ENCODE results near the gene SOX1. TPM values are rescaled to one million over a fixed set of nuclear protein-coding genes. Genes with fewer than 3 reads are reported as not detected.

Gene SOX1
- total RNA-seq, 2 donors from 2014 or later: not detected

- ATAC-seq: no peak
Measured at GRCh38 chr13:112078879-112079531, 12.1 kb downstream of the SOX1 start.

DNA sequence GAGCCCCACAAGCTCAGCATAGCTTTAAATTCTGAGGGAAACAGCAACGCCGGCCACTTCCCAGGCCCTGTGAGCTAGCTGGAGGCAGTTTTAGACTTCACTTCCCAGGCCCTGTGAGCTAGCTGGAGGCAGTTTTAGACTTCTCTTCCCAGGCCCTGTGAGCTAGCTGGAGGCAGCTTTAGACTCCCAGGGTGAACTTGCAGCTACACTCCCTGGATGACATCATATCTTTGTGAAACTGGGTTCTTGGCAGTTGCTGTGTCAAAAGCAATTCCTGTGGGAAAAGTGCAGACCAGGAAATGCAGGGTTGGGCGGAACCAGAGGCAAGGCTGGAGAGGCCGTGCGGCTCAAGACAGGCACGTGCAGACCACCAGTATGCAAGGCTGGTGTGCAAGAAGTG lies 12.7 kb downstream of the SOX1 start:
- DNase-seq (ENCODE audit: low spot score in 2 of 2): no peak
- ATAC-seq: no peak
- Mint-ChIP-seq H3K9me3 (peaks cover 18 to 19% of the 10 kb centered on the region in 2 donors), H3K36me3 (peaks cover 19 to 30% of the 10 kb centered on the region in 2 donors), H3K27ac (no peak overlapping the region)

More at GRCh38 chr13:112078879-112079531, 12.1 kb downstream of the SOX1 start:
- no peak for DNase-seq (ENCODE audit: low spot score in 2 of 2)
- Mint-ChIP-seq H3K27ac (no peak overlapping the region), H3K36me3 (peaks cover 15 to 30% of the 10 kb centered on the region in 2 donors), H3K9me3 (peaks cover 12 to 14% of the 10 kb centered on the region in 2 donors)

GRCh38 chr13:112083971-112084370 lies 17.0 kb downstream of the SOX1 start:
- Mint-ChIP-seq H3K36me3 (peaks cover 24 to 25% of the 10 kb centered on the region in 2 donors), H3K27ac (no peak overlapping the region), H3K9me3 (peaks cover 20 to 22% of the 10 kb centered on the region in 2 donors)
- ATAC-seq (no peak), DNase-seq (ENCODE audit: low spot score in 2 of 2) (no peak)

GRCh38 chr13:112092453-112092852 lies 25.5 kb downstream of the SOX1 start:
- ATAC-seq (no peak), DNase-seq (ENCODE audit: low spot score in 2 of 2) (no peak)
- Mint-ChIP-seq H3K36me3 (peaks cover 0 to 6% of the 10 kb centered on the region in 2 donors), H3K9me3 (no peaks in the 10 kb centered on the region), H3K27ac (no peak overlapping the region)

GRCh38 chr13:112095354-112095753 lies 28.4 kb downstream of the SOX1 start:
- H3K27ac Mint-ChIP-seq: no peak overlapping the region
- H3K36me3 Mint-ChIP-seq: no peaks in the 10 kb centered on the region
- DNase-seq (ENCODE audit: low spot score in 2 of 2) (no peak), ATAC-seq (no peak)
- no peaks in the 10 kb centered on the region for H3K9me3 Mint-ChIP-seq

DNA sequence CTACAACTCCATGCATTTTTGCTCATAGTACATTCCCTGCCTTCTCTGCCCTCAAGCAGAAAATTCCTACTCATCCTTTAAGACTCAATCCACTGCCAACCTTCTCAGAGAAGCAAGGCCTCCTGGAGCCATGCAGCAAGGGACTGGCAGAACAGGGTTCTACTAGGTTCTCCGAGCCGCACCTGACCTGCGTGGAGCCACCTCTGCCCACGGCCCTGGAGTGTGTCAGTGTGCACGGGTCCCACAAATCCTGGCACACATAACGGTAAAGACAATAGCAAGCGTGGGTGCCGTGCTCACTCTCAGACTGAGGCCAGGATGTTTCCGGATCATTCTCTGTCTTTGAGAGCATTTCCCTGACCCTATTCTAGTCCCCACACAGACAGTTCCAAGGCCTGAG lies 30.0 kb downstream of the SOX1 start:
- Mint-ChIP-seq H3K27ac (no peak overlapping the region), H3K36me3 (no peaks in the 10 kb centered on the region), H3K9me3 (no peaks in the 10 kb centered on the region)
- DNase-seq (ENCODE audit: low spot score in 2 of 2) (no peak), ATAC-seq (no peak)

DNA sequence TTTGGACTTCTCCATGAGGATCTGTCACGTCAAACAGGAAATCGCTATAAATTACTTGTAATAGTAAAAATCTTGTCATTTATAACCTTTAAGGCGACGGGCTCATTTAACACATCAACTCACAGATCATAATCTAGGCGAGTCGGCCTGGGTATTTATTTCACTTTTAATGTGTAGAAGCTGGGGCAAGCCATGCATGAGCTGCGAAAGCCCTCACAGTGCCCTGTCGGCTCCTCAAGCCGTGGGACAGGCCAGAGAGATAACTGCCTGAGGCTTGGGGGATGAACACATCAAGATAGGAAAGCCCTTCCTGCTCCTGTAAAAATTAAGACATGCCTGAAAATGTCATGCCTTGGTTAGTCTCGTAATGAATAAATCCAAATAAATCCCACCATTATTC lies 30.8 kb downstream of the SOX1 start:
- no peaks in the 10 kb centered on the region for H3K9me3 Mint-ChIP-seq
- ATAC-seq: no peak
- no peak overlapping the region for H3K27ac Mint-ChIP-seq
- DNase-seq (ENCODE audit: low spot score in 2 of 2): no peak
- H3K36me3 Mint-ChIP-seq: no peaks in the 10 kb centered on the region

DNA sequence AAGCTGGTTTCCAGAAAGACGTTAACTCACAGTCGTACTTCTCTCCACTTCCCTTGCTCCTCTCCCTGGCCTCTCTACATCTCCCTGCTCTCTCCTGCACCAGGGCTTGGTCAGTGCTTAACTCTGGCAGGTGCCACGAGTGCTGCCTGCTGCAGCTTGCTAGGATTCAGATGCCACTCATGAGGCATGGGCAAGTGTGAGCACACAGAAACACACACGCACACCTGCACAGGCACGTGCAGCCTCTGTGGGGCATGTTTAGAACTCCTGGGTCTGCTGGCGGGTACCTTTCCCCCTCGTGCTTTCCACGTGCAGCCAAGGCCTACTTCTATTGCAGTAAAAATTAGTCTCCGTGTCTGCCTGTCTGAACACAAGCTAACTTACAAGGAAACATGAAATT lies 31.8 kb downstream of the SOX1 start:
- ATAC-seq (no peak), DNase-seq (ENCODE audit: low spot score in 2 of 2) (no peak)
- no peaks in the 10 kb centered on the region for H3K9me3 Mint-ChIP-seq
- H3K36me3 Mint-ChIP-seq: no peaks in the 10 kb centered on the region
- H3K27ac Mint-ChIP-seq: no peak overlapping the region

DNA sequence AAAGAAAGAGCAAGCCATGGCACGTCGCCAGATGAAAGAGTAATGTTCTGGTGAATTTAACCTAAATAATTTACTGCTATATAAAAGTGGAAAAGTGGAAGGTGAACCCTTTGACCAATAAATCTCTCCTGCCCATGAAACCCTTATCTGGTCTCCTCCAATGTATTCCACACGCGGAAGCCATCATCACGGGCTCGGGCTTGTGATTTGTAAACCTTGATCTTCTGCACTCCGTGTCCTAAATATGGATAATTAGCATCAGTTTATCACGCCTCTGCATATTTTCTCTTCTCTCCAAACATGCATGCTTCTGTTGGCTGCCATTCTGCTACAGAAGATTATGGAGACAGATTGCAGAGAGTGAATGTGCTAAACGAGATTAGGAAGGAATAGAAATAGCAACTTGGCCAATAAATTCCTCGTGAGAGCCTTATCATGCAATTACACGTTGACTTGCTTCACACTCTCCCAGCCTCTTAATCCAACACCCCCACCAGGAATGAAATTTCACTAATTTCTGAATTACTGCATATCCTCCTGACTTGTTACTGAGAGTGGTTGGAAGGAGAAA lies 34.5 kb downstream of the SOX1 start:
- Mint-ChIP-seq H3K36me3 (peaks cover 0 to 2% of the 10 kb centered on the region in 2 donors), H3K27ac (no peak overlapping the region), H3K9me3 (no peaks in the 10 kb centered on the region)
- ATAC-seq (no peak), DNase-seq (ENCODE audit: low spot score in 2 of 2) (no peak)

- no peak for ATAC-seq
- DNase-seq (ENCODE audit: low spot score in 2 of 2): no peak
- peaks cover 0 to 4% of the 10 kb centered on the region in 2 donors for H3K36me3 Mint-ChIP-seq
- H3K9me3 Mint-ChIP-seq: no peaks in the 10 kb centered on the region
- H3K27ac Mint-ChIP-seq: no peak overlapping the region
Measured at GRCh38 chr13:112102243-112102642, 35.3 kb downstream of the SOX1 start.

- ATAC-seq (no peak), DNase-seq (ENCODE audit: low spot score in 2 of 2) (no peak)
- H3K27ac Mint-ChIP-seq: no peak overlapping the region
- H3K36me3 Mint-ChIP-seq: peaks cover 0 to 5% of the 10 kb centered on the region in 2 donors
- H3K9me3 Mint-ChIP-seq: no peaks in the 10 kb centered on the region
Measured at GRCh38 chr13:112103260-112103838, 36.4 kb downstream of the SOX1 start.

DNA sequence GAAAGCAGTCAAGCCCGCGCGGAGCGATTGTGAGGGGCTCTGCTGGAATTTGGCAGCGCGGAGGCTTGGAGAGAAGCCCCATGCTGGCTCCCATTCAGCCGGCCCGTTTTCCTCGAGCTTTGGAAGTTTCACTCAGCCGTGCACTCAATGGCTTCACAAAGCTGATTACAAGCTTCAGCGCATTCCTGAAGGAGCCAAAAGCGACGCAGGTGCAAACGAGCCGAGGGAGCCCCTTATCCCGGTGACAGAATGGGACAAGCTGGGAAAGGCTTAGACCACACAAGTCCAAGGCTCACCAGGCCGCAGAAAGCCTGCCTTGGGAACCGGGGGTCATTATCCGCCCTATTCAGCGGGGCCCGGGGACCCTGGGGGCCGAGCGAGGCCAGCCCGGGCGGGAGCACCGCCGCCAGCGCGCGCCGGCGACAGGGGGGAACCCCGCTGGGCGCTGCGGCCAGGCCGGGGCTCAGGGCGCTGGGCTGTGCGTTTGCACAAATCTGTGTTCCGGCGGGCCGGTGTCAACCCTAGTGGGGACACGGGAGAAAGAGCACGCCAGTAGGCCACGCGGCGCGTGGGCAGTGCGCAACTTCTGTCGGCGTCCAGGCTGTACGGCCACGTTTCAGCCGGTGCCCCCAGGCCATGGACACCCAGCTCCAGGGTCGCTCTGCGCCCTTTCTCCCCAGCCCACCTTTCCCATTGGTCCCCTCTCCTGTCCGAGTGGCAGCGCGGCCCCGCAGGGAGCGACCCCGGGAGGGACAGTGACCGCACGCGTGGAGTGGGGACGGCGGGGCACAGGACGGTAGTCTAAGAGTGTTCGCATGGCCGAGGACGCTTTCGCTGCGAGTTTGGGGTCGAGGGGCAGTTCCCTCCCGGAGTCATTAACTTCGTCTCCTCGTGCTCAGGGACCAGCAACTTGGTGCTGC lies 37.3 kb downstream of the SOX1 start:
- DNase-seq (ENCODE audit: low spot score in 2 of 2): no peak
- no peaks in the 10 kb centered on the region for H3K9me3 Mint-ChIP-seq
- no peak overlapping the region for H3K27ac Mint-ChIP-seq
- peaks cover 0 to 11% of the 10 kb centered on the region in 2 donors for H3K36me3 Mint-ChIP-seq
- ATAC-seq: no peak

DNA sequence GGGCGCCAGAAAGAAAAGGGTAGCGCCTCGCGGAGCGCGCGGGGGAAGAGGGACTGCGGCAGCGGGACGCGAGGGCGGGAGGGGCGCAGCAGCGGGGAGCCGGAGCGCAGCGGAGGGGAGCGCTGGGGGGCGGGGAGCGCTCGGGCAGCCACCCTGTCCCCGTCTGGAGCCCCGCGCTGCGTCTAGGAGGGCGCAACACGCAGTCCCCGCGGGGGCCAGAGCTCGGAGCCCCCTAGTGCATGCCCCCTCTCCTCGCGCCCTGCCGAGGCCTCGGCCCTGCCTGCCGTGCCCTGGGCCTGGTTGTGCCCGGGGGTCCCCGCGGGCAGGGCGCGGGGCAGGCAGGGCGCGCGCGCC lies 37.9 kb downstream of the SOX1 start:
- ATAC-seq: no peak
- H3K27ac Mint-ChIP-seq: no peak overlapping the region
- no peak for DNase-seq (ENCODE audit: low spot score in 2 of 2)
- H3K36me3 Mint-ChIP-seq: peaks cover 0 to 11% of the 10 kb centered on the region in 2 donors
- no peaks in the 10 kb centered on the region for H3K9me3 Mint-ChIP-seq

DNA sequence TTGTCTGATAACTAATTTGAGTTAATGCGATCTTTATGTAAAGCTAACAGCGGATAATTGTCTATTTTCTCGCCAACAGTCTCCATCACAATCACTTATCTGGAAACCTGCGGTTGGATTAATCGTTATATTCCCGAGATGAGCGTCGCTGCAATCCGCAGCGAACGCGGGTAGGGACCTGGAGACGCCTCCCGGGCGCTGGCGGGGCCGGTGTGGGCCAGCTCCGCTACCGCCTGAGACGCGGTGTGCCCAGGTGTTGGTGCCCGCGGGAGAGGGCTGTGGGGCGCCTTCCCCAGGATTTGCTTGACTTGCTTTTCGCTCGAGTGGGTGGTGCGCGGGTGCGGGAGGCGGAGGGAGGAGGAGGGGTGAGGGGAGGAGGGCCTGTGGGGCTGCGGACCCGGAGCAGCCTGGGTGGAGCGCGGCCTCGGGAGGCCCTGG lies 38.3 kb downstream of the SOX1 start:
- no peak for ATAC-seq
- Mint-ChIP-seq H3K36me3 (peaks cover 0 to 11% of the 10 kb centered on the region in 2 donors), H3K27ac (no peak overlapping the region), H3K9me3 (no peaks in the 10 kb centered on the region)
- DNase-seq (ENCODE audit: low spot score in 2 of 2): no peak

GRCh38 chr13:112105892-112106291 lies 38.9 kb downstream of the SOX1 start:
- H3K36me3 Mint-ChIP-seq: peaks cover 0 to 11% of the 10 kb centered on the region in 2 donors
- peak overlapping the region in 1 of 2 donors; percentile 4 for H3K27ac Mint-ChIP-seq
- DNase-seq (ENCODE audit: low spot score in 2 of 2) (no peak), ATAC-seq (no peak)
- no peaks in the 10 kb centered on the region for H3K9me3 Mint-ChIP-seq

DNA sequence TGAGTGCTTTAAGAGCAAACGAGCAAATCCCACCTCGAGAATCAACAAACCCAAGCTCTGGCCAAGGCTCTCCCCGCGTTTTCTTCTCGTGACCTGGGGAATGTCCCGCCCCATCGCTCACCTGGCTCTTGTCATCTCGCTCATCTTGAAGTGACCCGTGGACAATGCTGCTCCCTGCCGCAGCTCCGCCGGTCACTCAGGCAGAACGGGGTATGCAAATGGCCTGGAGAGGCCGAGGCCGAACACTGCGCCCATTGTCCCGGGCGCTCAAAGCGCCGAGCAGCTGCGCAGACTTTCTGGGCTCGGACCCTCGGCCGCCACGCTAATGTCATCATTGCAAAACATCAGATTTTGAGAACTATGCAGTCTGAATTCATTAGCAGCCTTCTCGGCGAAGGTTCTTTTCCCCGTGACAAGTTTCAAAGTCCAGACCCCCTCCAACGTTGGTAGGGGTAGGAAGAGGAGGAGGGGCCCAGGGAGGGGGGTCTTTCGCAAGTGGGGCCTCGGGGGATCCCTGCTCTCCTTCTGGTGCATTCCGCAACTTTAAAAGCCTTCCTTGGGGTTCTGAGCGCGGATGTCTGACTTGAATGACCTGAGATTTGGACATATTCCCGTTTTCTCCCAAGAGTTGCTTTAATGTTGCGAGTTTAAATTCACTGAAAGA lies 39.7 kb downstream of the SOX1 start:
- DNase-seq (ENCODE audit: low spot score in 2 of 2) (no peak), ATAC-seq (no peak)
- Mint-ChIP-seq H3K27ac (no peak overlapping the region), H3K36me3 (peaks cover 0 to 11% of the 10 kb centered on the region in 2 donors), H3K9me3 (no peaks in the 10 kb centered on the region)

All from activated naive CD4-positive, alpha-beta T cell treated with anti-CD3 and anti-CD28 coated beads, Interleukin-2, amount 50 U/mL, for 72 hours (primary cell).